Gastroesophageal sphincter (tissue), 3 donors: Measurements from ENCODE around the gene FCF1.

ENCODE experiments used
- CTCF ChIP-seq, 4 experiments: fragments of 200-600 bp in 2 of 4; fragments of 450-650 bp in 2 of 4; sonication (generic) in 1 of 4; IDR thresholded peaks; one replicate each; pipeline ENCODE4 v1.5.1; 2017 to 2019; ENCODE audit warnings: antibody characterized with exemption in 4 of 4, mild to moderate bottlenecking in 2 of 4, moderate library complexity in 2 of 4
- POLR2A ChIP-seq, 2 donors: fragments of 450-650 bp; IDR thresholded peaks; one replicate each; pipeline ENCODE4 v1.6.1; 2017; ENCODE audit warnings: antibody characterized with exemption in 2 of 2, mild to moderate bottlenecking in 2 of 2, moderate library complexity in 1 of 2

GRCh38 chr14:74667758-74668157 lies 45.2 kb upstream of the FCF1 start:
- no peak for TF ChIP-seq POLR2A (IDR thresholded peaks at IDR 0.05)
- no peak for TF ChIP-seq CTCF (IDR thresholded peaks at IDR 0.05)
